Measurements from ENCODE around the gene ELL2.

The ELL2 gene

DNA sequence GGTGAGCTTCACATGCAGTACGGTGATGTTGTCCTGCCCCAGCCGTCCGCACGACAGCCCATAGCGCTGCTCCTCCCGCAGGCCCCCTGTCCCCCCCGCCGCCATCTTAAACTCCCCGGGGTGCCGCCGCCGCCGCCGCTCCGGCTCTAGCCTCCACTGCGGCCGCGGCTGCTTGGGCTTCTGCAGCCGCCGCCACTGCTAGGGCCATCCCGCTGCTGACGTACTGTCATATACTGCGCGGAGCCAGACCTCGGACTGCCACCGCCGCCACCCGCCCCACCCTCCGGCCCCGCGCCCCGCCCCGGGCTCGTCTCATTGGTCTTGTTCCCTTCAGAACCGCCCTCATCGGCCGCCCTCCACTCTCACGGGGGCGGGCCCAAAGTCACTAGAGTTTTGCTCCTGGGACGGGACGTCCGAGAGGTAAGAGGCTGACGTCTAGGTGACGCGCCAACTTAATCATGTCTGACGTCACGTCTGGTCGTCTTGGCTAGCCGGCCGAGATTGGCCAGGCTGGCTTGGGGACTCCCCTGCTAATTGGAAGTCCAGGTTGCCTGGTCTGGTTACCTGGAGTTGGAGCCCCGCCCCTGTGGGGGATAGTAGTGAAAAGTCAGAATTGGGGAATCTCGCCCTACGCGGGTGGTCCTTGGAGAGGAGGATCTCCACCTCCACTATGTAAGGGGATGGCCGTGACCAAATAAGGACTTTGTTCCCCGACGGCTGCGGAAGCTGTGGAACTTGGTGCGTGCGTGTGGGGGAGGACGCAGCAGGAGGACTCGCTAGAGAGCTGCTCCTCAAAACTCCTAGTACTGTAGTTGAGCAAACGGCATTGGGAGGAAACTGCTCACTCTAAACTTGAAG, at the start of gene ELL2:
ELL2 (minus strand) TSS at position 235 of the 858 bp plus-strand sequence; CDS start at position 105, 130 bp downstream.
- ATAC-seq: peak; percentile 86
- TF ChIP-seq, protein P1, sequence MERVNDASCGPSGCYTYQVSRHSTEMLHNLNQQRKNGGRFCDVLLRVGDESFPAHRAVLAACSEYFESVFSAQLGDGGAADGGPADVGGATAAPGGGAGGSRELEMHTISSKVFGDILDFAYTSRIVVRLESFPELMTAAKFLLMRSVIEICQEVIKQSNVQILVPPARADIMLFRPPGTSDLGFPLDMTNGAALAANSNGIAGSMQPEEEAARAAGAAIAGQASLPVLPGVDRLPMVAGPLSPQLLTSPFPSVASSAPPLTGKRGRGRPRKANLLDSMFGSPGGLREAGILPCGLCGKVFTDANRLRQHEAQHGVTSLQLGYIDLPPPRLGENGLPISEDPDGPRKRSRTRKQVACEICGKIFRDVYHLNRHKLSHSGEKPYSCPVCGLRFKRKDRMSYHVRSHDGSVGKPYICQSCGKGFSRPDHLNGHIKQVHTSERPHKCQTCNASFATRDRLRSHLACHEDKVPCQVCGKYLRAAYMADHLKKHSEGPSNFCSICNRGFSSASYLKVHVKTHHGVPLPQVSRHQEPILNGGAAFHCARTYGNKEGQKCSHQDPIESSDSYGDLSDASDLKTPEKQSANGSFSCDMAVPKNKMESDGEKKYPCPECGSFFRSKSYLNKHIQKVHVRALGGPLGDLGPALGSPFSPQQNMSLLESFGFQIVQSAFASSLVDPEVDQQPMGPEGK (CRISPR knock-in tag; IDR thresholded peaks at IDR 0.05; ENCODE audit: borderline replicate concordance): peak; percentile 60; the same call in 1 of the 2 replicates
- TF ChIP-seq CSRNP3 (CRISPR knock-in tag; IDR thresholded peaks at IDR 0.05): no peak

- no peak for ATAC-seq
- TF ChIP-seq ESRRG (CRISPR knock-in tag; IDR thresholded peaks at IDR 0.05): no peak
- TF ChIP-seq ZC3H10 (CRISPR knock-in tag; IDR thresholded peaks at IDR 0.05): no peak
- no peak for TF ChIP-seq ARNTL (CRISPR knock-in tag; IDR thresholded peaks at IDR 0.05; ENCODE audit: borderline replicate concordance, low read depth)
- peak; percentile 76 for TF ChIP-seq ZNF8 (CRISPR knock-in tag; IDR thresholded peaks at IDR 0.05)
Measured at GRCh38 chr5:96008987-96009647, 47.5 kb upstream of the ELL2 start.

GRCh38 chr5:96008487-96008886, 46.8 kb upstream of the ELL2 start:
- TF ChIP-seq, protein P1 (CRISPR knock-in tag; IDR thresholded peaks at IDR 0.05; ENCODE audit: borderline replicate concordance): no peak
- TF ChIP-seq ZNF70 (CRISPR knock-in tag; IDR thresholded peaks at IDR 0.05) (no peak), ZC3H10 (CRISPR knock-in tag; IDR thresholded peaks at IDR 0.05) (no peak), TCF4 (CRISPR knock-in tag; IDR thresholded peaks at IDR 0.05; ENCODE audit: borderline replicate concordance) (no peak), ISL1 (CRISPR knock-in tag; IDR thresholded peaks at IDR 0.05) (no peak), CSDC2 (CRISPR knock-in tag; IDR thresholded peaks at IDR 0.05) (no peak), ZNF8 (CRISPR knock-in tag; IDR thresholded peaks at IDR 0.05) (no peak), CSRNP3 (CRISPR knock-in tag; IDR thresholded peaks at IDR 0.05) (no peak), ESRRG (CRISPR knock-in tag; IDR thresholded peaks at IDR 0.05) (no peak), ZFP3 (CRISPR knock-in tag; IDR thresholded peaks at IDR 0.05) (no peak), BACH2 (CRISPR knock-in tag; IDR thresholded peaks at IDR 0.05; ENCODE audit: borderline replicate concordance) (no peak), ARNTL (CRISPR knock-in tag; IDR thresholded peaks at IDR 0.05; ENCODE audit: borderline replicate concordance, low read depth) (no peak)
- TF ChIP-seq, protein P2, sequence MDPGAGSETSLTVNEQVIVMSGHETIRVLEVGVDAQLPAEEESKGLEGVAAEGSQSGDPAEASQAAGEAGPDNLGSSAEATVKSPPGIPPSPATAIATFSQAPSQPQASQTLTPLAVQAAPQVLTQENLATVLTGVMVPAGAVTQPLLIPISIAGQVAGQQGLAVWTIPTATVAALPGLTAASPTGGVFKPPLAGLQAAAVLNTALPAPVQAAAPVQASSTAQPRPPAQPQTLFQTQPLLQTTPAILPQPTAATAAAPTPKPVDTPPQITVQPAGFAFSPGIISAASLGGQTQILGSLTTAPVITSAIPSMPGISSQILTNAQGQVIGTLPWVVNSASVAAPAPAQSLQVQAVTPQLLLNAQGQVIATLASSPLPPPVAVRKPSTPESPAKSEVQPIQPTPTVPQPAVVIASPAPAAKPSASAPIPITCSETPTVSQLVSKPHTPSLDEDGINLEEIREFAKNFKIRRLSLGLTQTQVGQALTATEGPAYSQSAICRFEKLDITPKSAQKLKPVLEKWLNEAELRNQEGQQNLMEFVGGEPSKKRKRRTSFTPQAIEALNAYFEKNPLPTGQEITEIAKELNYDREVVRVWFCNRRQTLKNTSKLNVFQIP (CRISPR knock-in tag; IDR thresholded peaks at IDR 0.05; ENCODE audit: borderline replicate concordance, low read depth): no peak
- ATAC-seq: no peak

DNA sequence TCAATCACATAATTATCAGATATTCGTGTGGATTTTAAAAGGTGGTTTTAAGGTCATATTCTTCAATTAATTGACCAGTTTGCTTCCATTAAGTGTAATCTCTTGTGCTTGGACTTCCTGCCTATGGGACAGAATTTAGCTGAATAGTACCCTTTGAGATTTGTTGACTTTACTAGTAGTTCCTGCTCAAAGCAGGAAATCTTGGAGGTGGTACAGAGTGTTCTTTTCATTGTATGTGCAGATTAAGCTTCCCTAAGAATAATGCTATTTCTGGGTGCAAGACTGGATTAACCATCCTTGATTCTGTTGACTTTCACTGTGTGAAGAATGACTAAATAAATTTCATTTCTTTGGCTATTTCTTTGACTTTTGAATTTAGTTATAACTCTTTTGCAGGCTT, 45.4 kb upstream of the ELL2 start:
- no peak for ATAC-seq
- TF ChIP-seq, protein P2 (CRISPR knock-in tag; IDR thresholded peaks at IDR 0.05; ENCODE audit: borderline replicate concordance, low read depth): no peak
- TF ChIP-seq ZFP30 (CRISPR knock-in tag; IDR thresholded peaks at IDR 0.05) (no peak), BACH2 (CRISPR knock-in tag; IDR thresholded peaks at IDR 0.05; ENCODE audit: borderline replicate concordance) (no peak), ESRRG (CRISPR knock-in tag; IDR thresholded peaks at IDR 0.05) (no peak), TCF4 (CRISPR knock-in tag; IDR thresholded peaks at IDR 0.05; ENCODE audit: borderline replicate concordance) (no peak), ARNTL (CRISPR knock-in tag; IDR thresholded peaks at IDR 0.05; ENCODE audit: borderline replicate concordance, low read depth) (no peak), SNAI2 (CRISPR knock-in tag; IDR thresholded peaks at IDR 0.05) (no peak), TOX (CRISPR knock-in tag; IDR thresholded peaks at IDR 0.05; ENCODE audit: borderline replicate concordance) (no peak), ZFP3 (CRISPR knock-in tag; IDR thresholded peaks at IDR 0.05) (no peak), ZNF70 (CRISPR knock-in tag; IDR thresholded peaks at IDR 0.05) (no peak), CSRNP3 (CRISPR knock-in tag; IDR thresholded peaks at IDR 0.05) (no peak)
- TF ChIP-seq, protein P1 (CRISPR knock-in tag; IDR thresholded peaks at IDR 0.05; ENCODE audit: borderline replicate concordance): no peak
